AG04449 (cell line): ENCODE measurements around the gene AK3.

Source experiments
- CTCF ChIA-PET: fragments of 350-600 bp; formaldehyde crosslinking; extraction: SDS; loops from one replicate; lab custom pipeline; 2021; ENCODE audit warnings: antibody characterized with exemption; lab: Yijun Ruan, JAX
- POLR2A ChIA-PET: fragments of 400-600, 350-600 bp; formaldehyde crosslinking; extraction: SDS; loops from one replicate; lab custom pipeline; 2020; ENCODE audit warnings: antibody characterized with exemption, inconsistent platforms; lab: Yijun Ruan, JAX
- DNase-seq: peaks from one replicate; pipeline ENCODE4 v3.0.0-alpha.2; 2010; ENCODE audit warnings: low read depth, low spot score
- H3K4me3 ChIP-seq: 2 replicates; pipeline ENCODE4 v1.5.1; 2011; ENCODE audit warnings: low read depth, mild to moderate bottlenecking, control low read depth, low read length
- CTCF ChIP-seq: IDR thresholded peaks from one replicate; pipeline ENCODE4 v1.5.1; 2011; ENCODE audit warnings: mild to moderate bottlenecking, moderate library complexity, low read length, control low read depth, inconsistent platforms; ENCODE audit not compliant: insufficient read depth; ENCODE audit errors: missing control alignments

AK3 gene

DNA sequence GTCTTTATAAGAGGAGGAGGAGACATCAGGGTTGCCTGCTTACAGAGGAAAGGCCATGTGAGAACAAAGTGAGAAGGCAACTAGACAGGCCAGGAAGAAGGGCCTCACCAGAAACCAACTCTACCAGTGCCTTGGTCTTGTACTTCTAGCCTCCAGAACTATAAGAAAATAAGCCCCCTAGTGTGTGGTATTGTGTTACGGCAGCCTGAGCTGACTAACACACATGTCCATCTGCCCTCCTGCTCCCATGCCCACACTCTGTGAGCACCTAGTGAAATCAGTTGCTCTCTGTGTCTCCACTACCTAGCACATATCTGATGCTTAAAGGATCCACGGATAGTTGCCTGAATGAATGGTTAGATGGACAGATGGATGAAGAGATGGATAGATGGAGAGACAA, 6.9 kb downstream of the AK3 start:
- ChIA-PET POLR2A (no interaction called here), CTCF (interaction anchor here (0.9 kb wide), 1 partner anchor 15 kb away, joined by 4 read pairs; no protein-coding TSS in a partner anchor)
- no peak for DNase-seq
- no peak overlapping the region for H3K4me3 ChIP-seq
- no peak for TF ChIP-seq CTCF

DNA sequence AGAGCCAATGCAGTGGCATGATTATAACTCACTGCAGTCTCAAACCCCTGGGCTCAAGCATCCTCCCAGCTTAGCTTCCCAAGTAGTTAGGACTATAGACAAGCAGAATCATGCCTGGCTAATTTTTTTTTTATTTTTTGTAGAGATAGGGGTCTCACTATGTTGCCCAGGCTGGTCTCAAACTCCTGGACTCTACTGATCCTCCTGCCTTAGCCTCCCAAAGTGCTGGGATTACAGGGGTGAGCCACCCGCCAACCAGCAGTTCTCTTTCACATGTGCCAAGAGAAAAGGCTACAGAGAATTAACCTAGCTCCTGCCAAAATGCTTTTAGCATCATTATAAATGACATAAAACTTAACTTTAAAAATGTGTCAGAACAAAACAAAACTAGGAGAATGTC, 8.1 kb downstream of the AK3 start:
- CTCF ChIA-PET = no interaction called here
- POLR2A ChIA-PET = no interaction called here
- no peak for DNase-seq

GRCh38 chr9:4727593-4727992, 13.4 kb downstream of the AK3 start:
- CTCF ChIA-PET = interaction anchor here (1.3 kb wide), 1 partner anchor 8 kb away, joined by 3 read pairs; no protein-coding TSS in a partner anchor
- no peak for TF ChIP-seq CTCF
- H3K4me3 ChIP-seq = no peak overlapping the region
- no peak for DNase-seq
- POLR2A ChIA-PET = no interaction called here

More for the DNA sequence above, 8.1 kb downstream of the AK3 start:
- H3K4me3 ChIP-seq = no peak overlapping the region
- no peak for TF ChIP-seq CTCF

DNA sequence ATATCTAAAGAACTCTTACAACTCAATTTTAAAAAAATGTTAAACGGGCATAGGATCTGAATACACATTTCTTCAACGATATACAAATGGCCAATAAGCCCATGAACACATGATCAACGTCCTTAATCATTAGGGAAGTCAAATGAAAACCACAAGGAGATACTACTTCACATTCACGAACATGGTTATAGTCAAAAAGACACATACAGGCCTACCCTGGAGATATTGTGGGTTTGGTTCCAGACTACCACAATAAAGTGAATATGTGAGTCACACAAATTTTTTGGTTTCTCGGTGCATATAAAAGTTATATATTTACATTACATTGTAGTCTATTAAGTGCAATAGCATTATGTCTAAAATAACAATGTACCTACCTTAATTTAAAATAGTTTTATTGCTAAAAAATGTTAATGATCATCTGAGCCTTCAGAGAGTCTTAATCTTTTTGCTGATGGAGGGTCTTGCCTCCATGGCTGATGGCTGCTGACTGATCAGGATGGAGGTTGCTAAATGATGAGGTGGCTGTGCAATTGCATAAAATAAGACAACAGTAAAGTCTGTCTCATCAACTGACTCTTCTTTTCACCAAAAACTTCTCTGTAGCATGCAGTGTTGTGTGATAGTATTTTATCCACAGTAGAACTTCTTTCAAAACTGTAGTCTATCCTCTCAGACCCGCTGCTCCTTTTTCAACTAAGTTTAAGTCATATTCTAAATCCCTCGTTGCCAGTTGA, 15.1 kb downstream of the AK3 start:
- DNase-seq = no peak
- no peak for TF ChIP-seq CTCF
- CTCF ChIA-PET = no interaction called here
- no peak overlapping the region for H3K4me3 ChIP-seq
- POLR2A ChIA-PET = no interaction called here

- no peak overlapping the region for H3K4me3 ChIP-seq
- TF ChIP-seq CTCF = no peak
- DNase-seq = no peak
- CTCF ChIA-PET = interaction anchor here (0.9 kb wide), 1 partner anchor 38 kb away, joined by 4 read pairs; no protein-coding TSS in a partner anchor
- POLR2A ChIA-PET = interaction anchor here (0.6 kb wide), 1 partner anchor 28 kb away, joined by 3 read pairs; no protein-coding TSS in a partner anchor
Observed at GRCh38 chr9:4721736-4722135, 19.3 kb downstream of the AK3 start.

- CTCF ChIA-PET = no interaction called here
- POLR2A ChIA-PET = no interaction called here
- no peak for TF ChIP-seq CTCF
Observed at GRCh38 chr9:4718911-4719310, 22.1 kb downstream of the AK3 start.

More at GRCh38 chr9:4718911-4719310, 22.1 kb downstream of the AK3 start:
- no peak overlapping the region for H3K4me3 ChIP-seq
- no peak for DNase-seq
